Vagina (tissue), 2 donors: ENCODE results near the gene MC3R.

Experiments used
- CTCF ChIP-seq, 3 experiments: fragments of 450-650 bp in 2 of 3; fragments of 200-600 bp in 1 of 3; sonication (generic) in 1 of 3; IDR thresholded peaks; one replicate each; pipeline ENCODE4 v1.5.1; 2017 to 2019; ENCODE audit warnings: antibody characterized with exemption in 3 of 3, mild to moderate bottlenecking in 2 of 3, moderate library complexity in 2 of 3
- POLR2AphosphoS5 ChIP-seq, 2 donors: sonication (generic); formaldehyde crosslinking; IDR thresholded peaks; one replicate each; pipeline ENCODE4 v1.9.0; 2017; ENCODE audit warnings: antibody characterized with exemption in 2 of 2, mild to moderate bottlenecking in 2 of 2, low read depth in 1 of 2; ENCODE audit not compliant: insufficient read depth in 1 of 2

GRCh38 chr20:56237335-56237734, 11.2 kb upstream of the MC3R start:
- no peak for TF ChIP-seq CTCF (IDR thresholded peaks at IDR 0.05)
- TF ChIP-seq POLR2AphosphoS5 (IDR thresholded peaks at IDR 0.05; ENCODE audit: insufficient read depth in 1 of 2, low read depth in 1 of 2), result no peak
